OCI-LY3 (cell line): ENCODE results near the gene SIVA1.

Experiments used
- H2AFZ ChIP-seq: fragments of 200-600, 300-600 bp; shearing (Covaris generic); 2 replicates; pipeline ENCODE4 v1.6.0; 2014; ENCODE audit warnings: antibody characterized with exemption, low read depth, low read length
- H3K27ac ChIP-seq: fragments of 200-600, 300-600 bp; sonication (generic); 2 replicates; pipeline ENCODE4 v1.5.1; 2014; ENCODE audit warnings: mild to moderate bottlenecking, low read length, moderate library complexity, mixed read lengths
- H3K27me3 ChIP-seq: fragments of 200-600, 300-600 bp; sonication (generic); 2 replicates; pipeline ENCODE4 v1.6.1; 2014; ENCODE audit warnings: low read depth, low read length, mixed read lengths
- H3K36me3 ChIP-seq: fragments of 200-600, 300-600 bp; sonication (generic); replicated peaks from 2 replicates; pipeline ENCODE3; 2014; ENCODE audit warnings: low read depth, low read length, mixed read lengths
- H3K4me1 ChIP-seq: fragments of 300-600, 200-600 bp; sonication (generic); 2 replicates; pipeline ENCODE4 v1.6.1; 2014; ENCODE audit warnings: low read length, mixed read lengths
- H3K4me2 ChIP-seq: fragments of 200-600, 300-600 bp; sonication (generic); 2 replicates; pipeline ENCODE4 v1.6.1; 2014; ENCODE audit warnings: low read length, mixed read lengths
- H3K4me3 ChIP-seq: fragments of 300-600, 200-600 bp; sonication (generic); 2 replicates; pipeline ENCODE4 v1.5.1; 2014; ENCODE audit warnings: antibody characterized with exemption, mild to moderate bottlenecking, low read length, moderate library complexity
- H3K79me2 ChIP-seq: fragments of 300-600, 200-600 bp; shearing (Covaris generic); 2 replicates; pipeline ENCODE4 v1.6.1; 2014; ENCODE audit warnings: mild to moderate bottlenecking, low read length, mixed read lengths
- H3K9ac ChIP-seq: fragments of 300-600, 200-600 bp; shearing (Covaris generic); 2 replicates; pipeline ENCODE4 v1.6.0; 2014; ENCODE audit warnings: mild to moderate bottlenecking, low read length, moderate library complexity
- H3K9me3 ChIP-seq: fragments of 200-600, 300-600 bp; shearing (Covaris generic); 2 replicates; pipeline ENCODE4 v1.6.1; 2014; ENCODE audit warnings: low read length, mixed read lengths; ENCODE audit not compliant: insufficient read depth
- H4K20me1 ChIP-seq: fragments of 200-600, 300-600 bp; sonication (generic); 2 replicates; pipeline ENCODE4 v1.6.1; 2016; ENCODE audit warnings: low read length, mixed read lengths; ENCODE audit not compliant: insufficient read depth
- CTCF ChIP-seq: fragments of 200-600, 300-600 bp; sonication (generic); IDR thresholded peaks from 2 replicates; pipeline ENCODE4 v1.5.1; 2014; ENCODE audit warnings: antibody characterized with exemption, low read length, low read depth
- EZH2phosphoT487 ChIP-seq: fragments of 200-600 bp; shearing (Covaris generic); IDR thresholded peaks from 2 replicates; pipeline ENCODE4 v1.6.1; 2018; ENCODE audit warnings: antibody characterized with exemption, mixed run types, low read depth

SIVA1 gene

DNA sequence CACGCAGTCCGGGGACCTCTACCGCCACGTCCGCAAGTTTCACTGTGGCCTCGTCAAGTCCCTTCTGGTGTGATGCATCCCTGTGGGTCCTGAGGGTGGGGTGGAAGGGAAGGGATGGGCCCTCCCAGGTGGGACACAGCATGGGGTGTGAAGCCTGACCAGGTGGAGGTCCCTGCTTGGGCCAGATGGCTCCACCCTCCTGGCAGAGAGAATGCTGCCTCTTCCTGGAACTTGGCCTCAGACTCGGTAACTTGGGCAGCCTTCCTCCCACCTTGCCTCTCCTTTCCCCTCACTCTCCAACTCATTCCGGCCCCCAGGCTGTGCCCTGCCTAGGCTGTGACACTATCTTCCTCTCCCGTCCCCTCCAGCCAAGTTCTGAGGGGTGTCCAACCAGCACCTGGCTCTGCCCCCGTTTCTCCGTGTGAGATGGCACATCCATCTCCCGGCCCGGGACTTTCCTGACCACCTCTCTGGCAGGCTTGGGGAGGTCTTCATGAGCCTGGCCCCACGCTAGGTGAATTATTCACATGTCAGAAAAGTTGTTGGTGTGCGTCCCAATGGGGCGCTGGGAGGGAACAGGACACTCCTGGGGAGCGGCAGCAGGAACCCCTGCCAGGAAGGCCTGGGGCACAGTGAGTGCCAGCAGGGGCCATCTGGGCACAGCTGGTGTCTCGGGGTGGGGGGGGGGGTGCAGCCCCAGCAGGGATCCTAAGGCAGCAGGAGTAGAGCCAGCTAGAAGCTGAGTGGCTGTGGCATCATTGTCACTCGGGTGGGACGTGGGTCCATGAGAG is 49.6 kb downstream of the SIVA1 start:
- H3K9ac ChIP-seq, result no peak overlapping the region
- TF ChIP-seq CTCF (no peak), EZH2phosphoT487 (no peak)
- H3K27me3 ChIP-seq, result peaks cover 32% of the 10 kb centered on the region
- H4K20me1 ChIP-seq, result no peaks in the 10 kb centered on the region
- no peaks in the 10 kb centered on the region for H3K79me2 ChIP-seq
- no peaks in the 10 kb centered on the region for H3K9me3 ChIP-seq
- H3K4me3 ChIP-seq, result no peak overlapping the region
- H3K27ac ChIP-seq, result no peak overlapping the region
- H3K36me3 ChIP-seq, result no peaks in the 10 kb centered on the region
- H3K4me1 ChIP-seq, result peaks cover 17% of the 10 kb centered on the region
- H2AFZ ChIP-seq, result no peak overlapping the region
- no peak overlapping the region for H3K4me2 ChIP-seq

- no peak overlapping the region for H3K9ac ChIP-seq
- no peak overlapping the region for H2AFZ ChIP-seq
- no peaks in the 10 kb centered on the region for H3K79me2 ChIP-seq
- H3K36me3 ChIP-seq, result no peaks in the 10 kb centered on the region
- peaks cover 24% of the 10 kb centered on the region for H3K27me3 ChIP-seq
- no peak overlapping the region for H3K4me3 ChIP-seq
- no peak overlapping the region for H3K27ac ChIP-seq
- no peaks in the 10 kb centered on the region for H3K9me3 ChIP-seq
- no peak overlapping the region for H3K4me2 ChIP-seq
- TF ChIP-seq EZH2phosphoT487 (no peak), CTCF (no peak)
- H4K20me1 ChIP-seq, result no peaks in the 10 kb centered on the region
- peaks cover 14% of the 10 kb centered on the region for H3K4me1 ChIP-seq
Observed at GRCh38 chr14:104803280-104803911, 50.4 kb downstream of the SIVA1 start.

DNA sequence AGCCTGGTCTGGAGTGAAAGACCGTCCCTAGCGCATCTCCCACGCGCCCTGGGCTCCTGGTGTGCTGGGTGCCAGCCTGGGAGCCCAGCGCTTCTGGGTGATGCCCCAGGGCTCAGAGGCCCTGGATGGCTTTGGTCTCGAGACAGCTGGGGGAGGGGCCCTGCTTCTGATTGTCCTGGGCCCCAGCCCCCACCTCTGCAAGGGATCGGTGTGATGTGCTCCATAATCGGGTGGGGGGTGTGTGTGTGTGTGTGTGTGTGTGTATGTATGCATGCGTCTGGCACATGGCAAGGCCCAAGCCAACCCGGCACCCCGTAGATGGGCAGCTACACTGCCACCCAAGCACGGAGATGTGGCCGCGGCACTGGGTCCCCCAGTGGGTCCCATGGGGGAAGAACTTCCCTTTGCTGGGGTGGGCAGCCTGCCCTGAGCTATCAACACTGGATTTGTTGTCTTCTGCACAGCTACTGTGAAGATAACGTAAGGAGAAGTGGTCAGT is 51.0 kb downstream of the SIVA1 start:
- H3K9ac ChIP-seq, result no peak overlapping the region
- H3K4me1 ChIP-seq, result peaks cover 14% of the 10 kb centered on the region
- no peak overlapping the region for H3K4me3 ChIP-seq
- H2AFZ ChIP-seq, result no peak overlapping the region
- TF ChIP-seq EZH2phosphoT487 (no peak), CTCF (no peak)
- H3K9me3 ChIP-seq, result no peaks in the 10 kb centered on the region
- no peaks in the 10 kb centered on the region for H3K36me3 ChIP-seq
- H3K27ac ChIP-seq, result no peak overlapping the region
- no peaks in the 10 kb centered on the region for H3K79me2 ChIP-seq
- peaks cover 18% of the 10 kb centered on the region for H3K27me3 ChIP-seq
- H3K4me2 ChIP-seq, result no peak overlapping the region
- no peaks in the 10 kb centered on the region for H4K20me1 ChIP-seq
